ENCODE data around the gene SMPD1. TPM values are rescaled to one million over a fixed set of nuclear protein-coding genes. Genes with fewer than 3 reads are reported as not detected.

Gene SMPD1
- total and polyA plus RNA-seq, 2 of the 8 experiments (the other 6 are each of a cell fraction or from before 2014, with no cell fraction given): 1.9 to 2.4 TPM

- Histone ChIP-seq H3K79me1 (ENCODE audit: low read depth, low read length) (no peaks in the 10 kb centered on the region), H3K23me2 (ENCODE audit: low read depth, low read length) (no peaks in the 10 kb centered on the region; the same call in 1 of the 2 replicates), H3K4me2 (ENCODE audit: insufficient read depth in 1 of 2, low read depth in 2 of 2, low read length in 2 of 2) (no peak overlapping the region), H4K20me1 (replicated peaks in 1 of 2; ENCODE audit: control insufficient read depth in 1 of 2, insufficient read depth in 2 of 2, low read length in 2 of 2) (peaks cover 0 to 2% of the 10 kb centered on the region in 2 experiments), H3K56ac (replicated peaks; ENCODE audit: insufficient read length, low read depth, low read length) (no peak overlapping the region), H2BK5ac (ENCODE audit: low read depth, low read length) (no peak overlapping the region), H2BK120ac (replicated peaks; ENCODE audit: low read depth, low read length) (no peak overlapping the region), H3K36me3 (ENCODE audit: control insufficient read depth in 2 of 4, insufficient read depth in 4 of 4, low read length in 3 of 4) (no peaks in the 10 kb centered on the region; a peak in 1 of 8 replicates), H4K5ac (ENCODE audit: insufficient read length, low read depth, low read length) (no peak overlapping the region), H3K23ac (ENCODE audit: insufficient read length) (no peak overlapping the region), H2BK12ac (ENCODE audit: low read depth, low read length) (no peak overlapping the region), H2AFZ (ENCODE audit: low read length) (no peak overlapping the region), H3K14ac (ENCODE audit: insufficient read length) (no peak overlapping the region), H4K8ac (ENCODE audit: extremely low read depth, insufficient read depth, low read length) (no peak overlapping the region), H2BK20ac (ENCODE audit: low read length) (no peak overlapping the region), H3K27me3 (replicated peaks in 1 of 4; ENCODE audit: control insufficient read depth in 3 of 4, extremely low read depth in 1 of 4, insufficient read depth in 3 of 4, low read length in 3 of 4) (peaks cover 2 to 8% (median 4%) of the 10 kb centered on the region in 4 experiments), H4K91ac (replicated peaks; ENCODE audit: insufficient read length, low read length) (no peak overlapping the region), H3K9me3 (ENCODE audit: insufficient read depth in 2 of 2, low read depth in 1 of 2, low read length in 1 of 2) (no peaks in the 10 kb centered on the region), H3K18ac (ENCODE audit: extremely low read depth, low read length) (no peak overlapping the region), H3K4me3 (ENCODE audit: extremely low read depth in 1 of 4, insufficient read depth in 2 of 4, low read depth in 3 of 4, low read length in 4 of 4) (no peak overlapping the region), H2AK5ac (ENCODE audit: low read depth, low read length) (no peak overlapping the region), H2BK15ac (ENCODE audit: low read length) (no peak overlapping the region), H3K4me1 (replicated peaks in 1 of 4; ENCODE audit: control insufficient read depth in 3 of 4, insufficient read depth in 4 of 4, low read length in 3 of 4) (peaks cover 0 to 7% (median 5%) of the 10 kb centered on the region in 4 experiments; a peak in 6 of 7 replicates), H3K9ac (replicated peaks in 1 of 4; ENCODE audit: extremely low read depth in 1 of 4, low read depth in 3 of 4, low read length in 3 of 4) (no peak overlapping the region; a peak in 1 of 7 replicates), H3K4ac (replicated peaks; ENCODE audit: insufficient read length, low read depth, low read length) (no peak overlapping the region), H3K79me2 (ENCODE audit: control insufficient read depth in 1 of 2, insufficient read depth in 2 of 2, low read length in 2 of 2) (no peaks in the 10 kb centered on the region), H3K27ac (ENCODE audit: low read depth, low read length) (no peak overlapping the region)
- ChIA-PET CTCF (ENCODE audit: partially characterized antibody) (interaction anchor here (0.9 to 7.7 kb wide), 5 partner anchors 8 to 49 kb away, joined by 3 to 59 read pairs (median 9); no protein-coding TSS in a partner anchor), POLR2A (ENCODE audit: partially characterized antibody) (interaction anchor here (0.9 to 2.0 kb wide), 2 partner anchors 9 to 12 kb away, joined by 3 to 9 read pairs; no protein-coding TSS in a partner anchor)
- DNase-seq (ENCODE audit: low read depth in 1 of 2, low spot score in 2 of 2) (no peak), FAIRE-seq (no peak)
- 89% methylated on average over 14 of the region's 16 CpGs; no CpG with 5 or more reads in 1 of the 2 experiments for WGBS, 2 experiments (ENCODE audit: extremely low coverage in 1 of 2, insufficient coverage in 1 of 2, insufficient read length in 1 of 2, insufficient replicate concordance in 2 of 2, low coverage in 1 of 2, low lambda C conversion rate in 2 of 2, missing lambda C conversion rate in 1 of 2)
- no peak for TF ChIP-seq TAF1 (IDR thresholded peaks at IDR 0.05; ENCODE audit: low read depth, low read length)
- no peak for TF ChIP-seq NRF1 (IDR thresholded peaks at IDR 0.05; ENCODE audit: low read depth, low read length)
- no peak for TF ChIP-seq CHD2 (IDR thresholded peaks at IDR 0.05; ENCODE audit: low read length)
- no peak for TF ChIP-seq TCF12 (IDR thresholded peaks at IDR 0.05; ENCODE audit: low read depth, low read length)
- TF ChIP-seq FOSL1 (IDR thresholded peaks at IDR 0.05; ENCODE audit: insufficient read depth, low read depth, low read length): no peak
- TF ChIP-seq CBX5 (IDR thresholded peaks at IDR 0.05; ENCODE audit: low read depth, low read length): no peak
These were observed 3.9 kb downstream of the SMPD1 start for GRCh38 chr11:6393989-6394670.
